NK-92 (cell line): ENCODE results near the gene SYT5.
A peak's percentile ranks its signal among the peaks of the same experiment; 100 is the strongest.
"Not testable (repeated sequence)": the region's sequence is repeated elsewhere in the genome, so short reads cannot be mapped to it uniquely, and the experiment has no call there.

Experiments
- DNase-seq: peaks from one replicate; lab custom pipeline; 2025; ENCODE audit not compliant: unreplicated experiment; lab: John Stamatoyannopoulos, UW

The SYT5 gene

DNA sequence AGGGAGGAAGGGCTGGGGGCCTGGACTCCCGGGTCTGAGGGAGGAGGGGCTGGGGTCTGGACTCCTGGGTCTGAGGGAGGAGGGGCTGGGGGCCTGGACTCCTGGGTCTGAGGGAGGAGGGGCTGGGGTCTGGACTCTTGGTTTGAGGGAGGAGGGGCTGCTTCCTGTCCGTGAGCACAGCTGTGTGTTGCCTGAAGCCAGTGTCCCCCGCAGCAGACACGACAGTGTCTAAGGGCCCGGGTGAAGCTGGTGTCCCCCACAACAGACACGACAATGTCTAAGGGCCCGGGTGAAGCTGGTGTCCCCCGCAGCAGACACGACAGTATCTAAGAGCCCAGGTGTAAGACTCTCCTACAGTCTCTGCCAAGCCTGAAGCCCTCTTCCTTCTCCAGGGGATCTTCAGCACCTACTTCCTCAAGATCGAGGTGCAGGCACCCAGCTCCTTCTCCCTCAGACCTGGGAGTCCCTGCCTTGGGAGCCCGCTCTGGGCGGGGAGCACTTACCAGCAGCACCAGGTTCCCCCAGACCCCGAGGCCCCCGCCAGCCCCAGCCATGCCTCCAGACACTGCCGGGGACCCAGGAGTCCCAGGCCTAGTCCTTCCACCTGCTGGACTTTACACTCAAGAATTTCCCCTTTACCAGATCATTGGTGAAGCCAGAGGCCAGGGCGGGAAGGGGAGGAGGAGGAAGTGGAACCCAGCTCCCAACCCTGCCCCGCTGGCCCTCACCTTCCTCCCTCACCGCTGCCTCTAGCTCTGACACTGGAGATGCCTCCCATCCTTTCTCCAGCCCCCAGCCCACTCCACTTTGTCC, 29.0 kb upstream of the SYT5 start, which contains the start of gene PTPRH:
Gene PTPRH, minus strand, starts transcription at position 622 of the 813 bp plus-strand sequence. Its CDS starts 68 bp downstream, at position 554.
- DNase-seq: no peak

DNA sequence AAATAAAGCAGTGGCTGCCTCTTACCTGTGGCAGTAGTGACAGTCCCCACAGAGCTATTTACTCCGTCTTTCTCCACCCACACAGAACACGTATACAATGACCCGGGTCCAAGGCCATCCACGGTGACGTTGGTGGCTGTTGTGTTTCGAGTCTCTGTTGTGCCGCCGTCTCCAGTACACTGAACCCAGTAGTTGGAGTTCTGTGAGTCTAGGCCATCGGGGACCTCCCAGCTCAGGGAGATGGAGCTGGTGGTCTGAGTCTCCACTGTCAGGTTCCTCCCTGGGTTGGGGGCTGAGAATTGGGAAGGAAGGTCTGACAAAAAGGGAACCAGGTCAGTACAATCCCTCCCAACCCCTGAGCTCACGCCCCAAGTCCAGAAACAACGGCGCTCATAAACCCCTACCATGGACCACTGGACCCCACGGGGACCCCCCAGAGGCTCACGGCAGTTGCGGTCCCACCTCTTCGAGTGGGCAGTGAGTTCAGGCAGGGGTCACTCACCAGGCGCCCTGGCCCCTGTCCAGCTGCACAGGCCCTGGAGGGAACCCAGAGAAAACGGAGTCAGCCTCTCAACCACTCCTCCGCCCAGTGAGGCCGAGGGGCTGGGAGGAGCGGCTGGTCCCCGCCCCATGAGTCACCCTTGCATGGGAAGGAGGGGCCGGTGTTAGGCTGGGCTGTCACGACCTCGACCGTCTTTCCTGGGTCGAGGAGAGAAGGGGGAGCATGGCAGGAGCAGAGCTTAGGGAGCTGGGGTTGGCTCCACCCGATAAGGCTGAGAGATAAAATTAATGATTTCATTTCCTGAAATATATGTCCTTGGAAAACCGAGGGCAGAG, 26.8 kb upstream of the SYT5 start:
- no peak for DNase-seq

DNA sequence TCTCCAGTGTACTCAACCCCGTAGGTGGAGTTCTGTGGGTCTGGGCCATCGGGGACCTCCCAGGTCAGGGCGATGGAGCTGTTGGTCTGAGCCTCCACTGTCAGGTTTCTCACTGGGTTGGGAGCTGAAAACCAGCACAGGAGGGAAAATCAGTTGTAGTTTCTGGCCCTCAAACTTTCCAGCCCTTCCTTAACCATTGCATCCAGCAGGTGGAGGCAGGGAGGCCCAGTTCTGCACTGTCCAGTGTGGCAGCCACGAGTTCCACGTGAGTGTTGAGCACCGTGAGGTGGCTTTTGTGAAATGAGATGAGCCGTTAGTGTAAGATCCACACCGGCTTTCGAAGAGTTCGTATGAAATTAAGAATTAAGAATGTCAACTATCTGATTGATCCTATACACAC, 22.1 kb upstream of the SYT5 start:
- not testable (repeated sequence) for DNase-seq

DNA sequence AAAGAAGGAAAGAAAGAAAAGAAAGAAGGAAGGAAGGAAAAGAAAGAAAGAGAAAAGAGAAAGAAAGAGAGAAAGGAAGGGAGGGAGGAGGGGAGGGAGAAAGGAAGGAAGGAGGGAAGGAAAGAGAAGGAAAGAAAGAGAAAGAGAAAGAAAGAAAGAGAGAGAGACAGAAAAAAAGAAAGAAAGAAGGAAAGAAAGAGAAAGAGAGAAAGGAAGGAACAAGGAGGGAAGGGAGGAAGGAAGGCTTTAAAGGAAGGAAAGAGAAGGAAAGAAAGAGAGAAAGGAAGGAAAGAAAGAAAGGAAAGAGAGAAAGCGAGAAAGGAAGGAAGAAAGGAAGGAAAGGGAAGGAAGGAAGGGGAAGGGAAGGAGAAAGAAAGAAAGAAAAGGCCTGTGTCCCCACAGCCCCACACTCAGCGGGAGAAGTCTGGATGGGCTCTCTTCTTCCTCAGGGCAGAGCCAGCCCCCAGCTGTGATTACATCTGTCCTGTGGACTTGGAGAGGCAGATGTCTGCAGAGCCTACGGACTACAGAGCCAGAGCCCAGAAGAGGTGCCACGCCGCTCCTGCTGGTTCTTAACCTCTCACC, 19.6 kb upstream of the SYT5 start:
- no peak for DNase-seq

DNA sequence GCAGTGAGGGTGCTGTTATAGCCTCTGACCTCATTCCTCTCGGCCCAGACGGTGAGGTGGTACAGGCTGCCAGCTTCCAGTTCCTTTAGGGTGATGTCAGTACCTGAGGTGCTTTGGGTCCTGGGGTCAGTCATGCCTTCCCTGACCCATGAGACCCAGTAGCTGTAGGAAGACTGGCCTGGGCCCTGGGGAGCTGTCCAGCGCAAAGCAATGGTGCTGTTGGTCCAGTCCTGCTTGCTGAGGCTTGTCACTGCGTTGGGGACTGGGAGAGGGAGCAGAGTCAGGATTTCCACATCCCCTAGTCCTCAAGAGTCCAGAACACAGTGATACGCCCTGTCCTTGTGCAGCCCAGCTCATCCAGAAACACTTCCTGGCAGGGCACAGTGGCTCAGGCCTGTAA, 18.6 kb upstream of the SYT5 start:
- DNase-seq: no peak

DNA sequence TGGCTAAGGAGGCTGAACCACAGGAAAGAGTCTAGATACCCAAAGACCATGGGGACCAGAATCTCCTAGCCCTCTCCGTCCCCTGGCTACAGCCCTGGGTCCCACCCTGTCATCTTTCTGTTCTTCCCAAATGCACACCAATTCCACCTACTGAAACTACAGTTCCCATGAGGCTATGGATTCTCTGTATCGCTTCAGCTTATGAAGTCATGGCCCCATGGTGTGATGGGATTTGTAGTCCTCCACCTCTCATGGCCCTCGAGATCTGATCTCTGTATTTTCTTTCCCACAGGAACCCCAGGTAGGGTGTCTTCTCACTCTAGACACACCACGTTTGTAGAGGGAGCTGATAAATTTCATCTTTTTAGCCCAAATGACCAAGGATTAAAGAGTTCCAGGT, 17.4 kb upstream of the SYT5 start:
- DNase-seq: no peak

DNA sequence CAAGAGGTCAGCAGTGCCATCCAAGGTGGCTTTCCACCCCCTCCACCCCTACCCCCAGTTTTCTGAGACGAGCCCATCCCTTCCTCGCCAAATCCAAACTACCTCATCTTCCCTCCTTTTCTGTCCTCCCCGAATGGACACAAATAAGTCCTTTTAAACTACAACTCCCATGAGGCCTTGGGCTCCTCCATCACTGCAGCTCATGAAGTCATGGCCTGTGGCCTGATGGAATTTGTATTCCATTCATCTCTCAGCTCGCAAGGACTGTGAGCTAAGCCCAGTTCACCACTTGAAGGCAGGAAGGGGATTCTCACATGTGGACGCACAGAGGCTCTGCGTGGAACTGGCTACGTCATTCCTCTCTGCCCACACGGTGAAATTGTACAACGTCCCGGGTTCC, 16.7 kb upstream of the SYT5 start:
- no peak for DNase-seq

DNA sequence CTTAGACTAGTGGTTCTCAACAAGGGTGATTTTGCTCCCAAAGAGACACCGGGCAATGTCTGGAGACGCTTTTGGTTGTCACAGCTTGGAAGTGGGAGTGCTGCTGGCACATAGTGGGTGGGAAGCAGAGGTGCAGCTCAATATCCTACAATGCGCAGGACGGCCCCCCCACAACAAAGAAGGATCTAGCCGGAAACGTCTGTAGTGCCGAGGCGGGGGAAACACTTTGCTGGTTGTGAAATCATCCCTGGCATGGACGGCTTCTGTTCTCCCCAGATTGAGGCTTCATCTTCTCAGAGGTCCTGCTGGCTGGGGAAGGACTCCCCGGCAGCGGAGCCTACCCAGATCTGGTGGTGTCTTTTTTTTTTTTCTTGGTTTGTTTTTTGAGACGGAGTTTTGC, 13.4 kb upstream of the SYT5 start:
- DNase-seq: no peak

DNA sequence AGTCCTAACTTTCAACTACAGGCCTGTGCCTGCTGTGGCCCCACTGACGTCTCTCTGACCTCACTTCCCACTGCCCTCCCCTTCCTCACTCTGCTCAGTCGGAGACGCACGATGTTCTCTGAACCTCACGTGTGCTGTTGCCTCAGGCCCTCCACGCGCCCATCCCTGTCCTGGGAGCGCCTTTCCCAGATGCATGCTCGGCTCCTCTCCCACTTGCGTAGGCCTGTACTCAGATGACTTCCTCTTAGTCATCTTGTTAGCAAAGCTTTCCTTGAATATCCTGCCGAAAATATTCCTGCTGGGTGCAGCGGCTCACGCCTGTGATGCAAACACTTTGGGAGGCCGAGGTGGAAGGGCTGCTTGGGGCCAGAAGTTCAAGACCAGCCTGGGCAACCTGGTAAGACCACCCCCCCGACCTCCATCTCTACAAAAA, 9.3 kb upstream of the SYT5 start:
- no peak for DNase-seq

DNA sequence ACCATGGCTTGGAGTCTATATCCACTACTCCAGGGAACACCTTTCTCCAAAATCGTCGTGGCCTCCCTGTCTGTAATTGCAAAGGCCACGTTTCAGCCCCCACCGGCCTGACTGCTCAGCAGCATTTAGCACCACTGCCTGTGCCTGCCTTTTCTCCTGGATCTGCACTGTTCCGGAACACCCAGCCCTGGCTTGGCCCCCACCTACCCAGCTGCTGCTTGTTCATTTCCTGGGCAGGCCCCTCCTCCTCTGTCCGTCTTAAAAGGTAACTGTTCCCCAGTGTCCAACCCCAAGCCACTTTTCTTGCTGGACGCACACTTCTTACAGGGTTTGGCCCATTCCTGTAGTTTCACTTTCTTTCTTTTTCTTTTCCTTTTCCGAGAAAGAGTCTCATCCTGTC, 8.5 kb upstream of the SYT5 start:
- no peak for DNase-seq

DNA sequence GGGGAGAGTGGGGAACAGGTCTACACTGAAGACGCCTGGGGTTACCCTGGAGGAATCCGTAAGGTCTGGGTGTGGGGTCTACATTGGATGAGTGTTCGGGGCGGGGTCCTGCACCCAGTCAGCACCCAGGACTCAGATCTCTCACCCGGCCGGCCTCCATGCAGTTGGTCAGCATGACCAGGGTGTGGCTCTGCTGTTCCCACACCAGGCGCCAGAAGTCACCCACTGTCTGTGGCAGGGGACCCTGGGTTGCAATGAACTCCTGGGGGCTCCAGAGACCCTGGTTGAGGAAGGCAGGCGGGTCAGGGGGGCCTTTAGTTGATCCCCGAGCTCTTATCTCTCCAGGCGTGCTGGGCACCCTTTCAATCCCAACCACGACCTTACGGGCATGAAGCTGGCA, 6.0 kb upstream of the SYT5 start:
- DNase-seq: no peak

DNA sequence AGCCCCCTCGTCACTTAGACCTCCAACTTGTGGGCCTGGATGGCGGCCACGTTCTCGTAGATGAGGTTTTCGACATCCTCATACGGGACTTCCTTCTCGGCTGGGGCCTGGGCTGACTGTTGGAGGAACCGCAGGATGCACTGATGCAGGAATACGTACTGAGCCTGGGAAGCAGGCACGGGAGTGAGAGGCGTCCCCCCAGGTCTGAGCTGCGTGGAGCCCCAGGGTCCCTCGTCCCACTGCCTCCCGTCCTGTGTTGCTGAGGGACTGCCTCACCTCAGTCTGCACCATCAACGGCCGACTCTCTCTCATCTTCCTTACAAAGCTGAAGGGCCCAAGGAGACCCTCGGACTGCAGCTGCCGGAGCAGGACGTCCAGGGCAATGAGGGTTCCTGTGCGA, 1.7 kb upstream of the SYT5 start:
- no peak for DNase-seq

DNA sequence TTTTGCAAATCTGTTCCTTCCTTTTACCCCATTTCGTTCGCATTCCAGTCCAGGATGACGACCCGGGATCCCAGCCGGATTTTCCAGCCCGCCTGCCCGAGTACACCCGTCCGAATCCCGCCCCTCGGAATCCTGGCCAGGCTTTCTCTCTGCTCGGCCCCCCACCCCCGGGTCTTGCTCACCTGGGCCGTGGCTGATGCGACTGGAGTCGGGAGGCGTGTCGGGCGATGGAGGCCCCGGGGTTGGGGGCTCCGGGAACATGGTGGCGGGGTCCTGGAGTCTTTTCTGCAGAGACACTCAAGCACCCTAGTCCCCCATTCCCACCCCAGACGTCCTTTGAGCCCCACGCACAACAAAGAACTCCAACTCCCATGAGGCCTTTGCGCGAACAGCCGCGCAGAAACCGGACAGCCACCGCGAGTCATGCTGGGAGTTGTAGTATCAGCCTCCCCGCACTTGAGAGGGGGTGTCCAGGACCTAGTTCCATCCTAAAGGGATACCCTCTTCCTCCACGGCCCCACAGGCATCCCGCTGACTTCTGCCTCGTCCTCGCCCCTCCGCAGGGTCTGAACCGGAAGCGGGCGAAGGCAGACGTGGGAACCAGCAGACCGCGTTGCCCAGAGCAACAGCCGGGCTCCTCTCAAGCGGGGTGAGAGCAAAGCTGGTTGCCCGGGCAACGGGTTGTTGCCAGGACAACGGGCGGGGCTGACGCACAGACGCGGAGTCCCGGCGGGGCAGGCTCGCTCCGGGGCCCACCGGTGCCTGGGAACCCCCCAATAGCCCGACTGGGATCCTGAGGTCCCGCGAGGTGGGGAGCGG, 1.1 kb downstream of the SYT5 start:
- peak; percentile 52 for DNase-seq

DNA sequence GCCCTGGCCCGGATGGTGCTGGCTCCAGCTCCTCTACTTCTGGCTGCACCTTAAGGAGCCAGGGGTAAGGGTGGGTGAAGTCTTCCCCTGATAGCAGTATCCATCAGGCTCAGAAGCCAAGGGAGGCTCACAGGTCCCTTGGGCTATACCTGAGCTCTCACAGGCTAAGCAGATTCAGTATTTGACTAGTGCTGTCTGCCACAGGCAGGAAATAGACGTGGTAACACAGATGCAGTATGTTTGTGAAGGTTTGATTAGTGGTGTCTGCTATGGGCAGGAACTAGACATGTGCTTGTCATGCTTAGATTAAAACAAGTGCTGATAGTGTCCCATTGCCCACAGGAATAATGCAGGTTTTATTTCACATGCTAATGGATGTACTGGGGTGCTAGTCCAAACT, 4.0 kb downstream of the SYT5 start:
- DNase-seq: no peak

DNA sequence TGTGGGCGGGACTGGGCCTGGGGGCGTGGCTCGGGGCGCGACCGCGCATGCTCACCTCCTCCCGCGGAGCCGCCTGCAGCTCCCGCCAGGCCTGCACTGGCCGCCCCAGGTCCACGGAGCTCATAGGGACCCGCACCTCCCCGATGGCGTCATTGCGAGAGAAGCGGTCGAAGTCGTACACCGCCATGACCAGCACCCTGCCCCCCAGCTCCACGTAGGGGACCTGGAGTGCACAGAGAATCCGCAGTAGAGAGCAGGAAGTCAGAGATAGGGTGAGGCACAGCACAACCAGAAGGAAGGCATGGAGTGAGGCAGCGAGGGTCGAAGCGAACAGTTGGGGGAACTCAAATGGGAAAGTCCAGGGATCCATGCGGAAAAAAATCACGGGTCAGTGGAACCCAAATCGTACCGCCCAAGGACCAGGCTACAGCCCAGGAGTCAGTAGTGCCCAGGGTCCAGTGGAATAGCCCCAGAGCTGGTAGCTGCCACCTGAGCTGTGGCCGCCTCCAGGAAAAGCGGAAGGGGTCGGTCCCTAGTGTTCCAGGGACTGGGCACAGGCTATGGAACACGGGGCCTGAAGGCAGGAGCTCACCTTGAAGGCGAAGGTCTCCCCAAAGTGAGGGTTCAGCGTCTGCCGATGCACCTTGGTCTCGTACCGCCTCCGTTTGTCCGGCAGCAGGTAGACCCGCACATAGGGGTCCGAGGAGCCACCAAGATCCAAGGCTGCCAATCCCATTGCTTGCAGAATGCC, 4.8 kb downstream of the SYT5 start:
- no peak for DNase-seq

DNA sequence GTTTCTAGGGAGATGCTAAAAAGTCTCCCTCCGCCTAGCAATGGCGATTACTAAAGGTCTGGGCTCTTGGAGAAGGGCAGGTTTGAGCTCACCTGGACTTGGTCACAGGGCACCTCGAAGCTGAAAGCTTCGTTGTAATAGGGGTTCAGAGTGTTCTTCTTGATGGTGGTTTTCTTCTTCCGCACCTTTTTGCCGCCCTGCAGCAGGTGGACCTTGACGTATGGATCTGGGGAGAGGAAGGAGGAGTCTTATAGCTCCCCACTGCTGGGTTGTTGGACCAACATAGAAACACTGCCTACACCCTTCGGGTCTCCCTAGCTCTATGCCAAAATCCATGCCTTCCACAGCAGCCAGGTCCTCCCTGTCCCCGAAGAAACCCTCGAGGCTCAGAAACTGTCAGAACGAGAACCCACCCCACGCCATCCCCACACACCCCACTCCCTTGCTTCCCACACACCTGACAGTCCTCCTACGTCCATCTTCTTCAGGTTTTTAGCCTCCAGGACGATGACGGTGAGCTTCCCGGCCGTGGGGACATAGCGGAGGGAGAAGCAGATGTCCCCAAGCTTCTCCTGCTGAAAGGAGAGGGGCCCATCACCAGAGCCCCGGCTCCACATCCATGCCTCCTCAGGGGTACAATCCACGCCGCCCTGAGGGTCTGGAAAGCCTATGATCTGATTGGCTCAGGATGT, 5.5 kb downstream of the SYT5 start:
- no peak for DNase-seq

DNA sequence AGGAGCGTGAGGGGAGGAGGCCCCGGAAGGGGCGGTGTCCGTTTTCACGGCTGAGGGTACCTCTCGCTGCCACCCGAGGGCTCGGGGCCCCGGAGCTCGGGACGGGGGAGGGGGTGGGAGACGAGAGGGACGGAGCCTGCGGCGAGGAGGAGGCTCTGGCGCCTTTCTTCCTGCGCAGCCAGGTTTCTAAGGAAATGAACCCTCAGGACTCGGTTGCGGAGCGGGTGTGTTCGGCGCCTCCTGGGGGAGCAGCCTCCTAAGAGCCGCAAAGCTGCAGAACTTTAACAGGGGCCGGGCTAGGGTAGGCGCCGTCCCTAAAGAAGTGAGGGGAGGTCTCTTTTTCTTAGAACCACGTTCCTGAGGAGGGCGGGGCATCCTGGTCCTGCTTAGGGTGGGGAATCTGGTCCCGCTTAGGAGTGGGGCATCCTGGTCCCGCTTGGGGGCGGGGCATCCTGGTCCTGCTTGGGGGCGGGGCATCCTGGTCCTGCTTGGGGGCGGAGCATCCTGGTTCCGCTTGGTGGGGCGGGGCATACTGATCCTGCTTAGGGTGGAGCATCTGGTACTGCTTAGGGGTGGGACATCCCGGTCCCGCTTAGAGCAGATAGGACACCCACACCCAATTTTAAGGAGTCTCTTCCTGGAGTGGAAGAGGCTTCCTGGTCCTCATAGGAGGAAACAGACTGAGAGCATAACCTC, 6.2 kb downstream of the SYT5 start:
- DNase-seq: no peak

DNA sequence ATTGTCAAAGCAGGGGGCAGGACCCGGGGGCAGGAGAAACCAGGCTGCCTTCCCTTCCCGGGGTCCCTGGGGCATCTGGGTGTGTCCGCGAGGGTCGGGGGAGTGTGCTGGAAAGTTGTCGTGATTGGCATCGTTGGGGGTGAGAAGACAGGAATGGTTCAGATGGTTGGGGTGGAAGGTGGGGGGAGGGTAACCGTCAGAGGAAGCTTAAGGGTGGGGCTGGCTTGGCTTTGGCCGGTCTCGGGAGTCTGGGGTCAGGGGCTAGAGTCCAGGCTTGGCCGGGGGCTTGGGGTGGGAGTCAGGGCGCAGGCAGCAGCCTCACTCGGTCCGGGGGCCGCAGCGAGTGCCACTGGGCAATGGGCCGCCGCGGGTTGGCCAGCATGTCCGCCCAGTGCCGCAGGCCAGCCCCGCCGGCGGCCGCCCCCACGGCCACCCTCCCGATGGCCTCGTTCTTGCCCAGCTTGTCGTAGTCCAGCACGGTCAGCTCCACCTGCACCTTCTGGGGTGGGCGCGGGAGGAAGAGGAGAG, 6.8 kb downstream of the SYT5 start:
- no peak for DNase-seq

DNA sequence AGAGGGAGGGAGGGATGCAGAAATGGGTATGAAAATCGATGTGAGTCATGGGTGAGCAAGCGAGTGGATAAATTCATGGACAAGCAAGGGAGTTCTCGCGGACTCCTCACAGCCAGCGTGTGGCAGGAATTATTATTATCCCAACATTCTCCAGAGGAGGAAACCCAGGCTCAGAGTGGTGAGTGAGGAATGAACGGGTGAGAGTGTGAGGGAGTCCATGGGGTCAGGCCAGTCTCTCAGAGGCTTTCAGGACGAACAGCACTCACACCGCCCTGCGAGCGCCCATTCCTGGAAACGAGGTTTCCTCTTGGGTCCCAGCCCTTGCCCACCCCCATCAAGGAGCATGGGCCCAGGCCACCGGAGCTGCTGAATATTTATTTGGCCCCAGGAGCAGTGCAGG, 7.3 kb downstream of the SYT5 start:
- no peak for DNase-seq
